ENCODE data around the gene RFTN1. TPM values are rescaled to one million over a fixed set of nuclear protein-coding genes. Genes with fewer than 3 reads are reported as not detected.

RFTN1 gene
- total RNA-seq, 3 donors from 2014 or later: 6.9 to 12.6 (median 9.7) TPM

GRCh38 chr3:16511681-16512434 is 1.6 kb downstream of the RFTN1 start:
- H3K4me1 ChIP-seq (ENCODE audit: low read depth): peaks cover 4% of the 10 kb centered on the region
- H3K4me3 ChIP-seq: no peak overlapping the region
- ATAC-seq: peak; percentile 71
- intact Hi-C loops (cut with DNase I, micrococcal nuclease): no loop called here
- H3K36me3 ChIP-seq (ENCODE audit: low read depth): no peaks in the 10 kb centered on the region
- TF ChIP-seq CTCF (IDR thresholded peaks at IDR 0.05): no peak
- peak; percentile 55 to 77 (median 64) for DNase-seq
- H3K9me3 ChIP-seq: no peaks in the 10 kb centered on the region

- H3K9me3 ChIP-seq: no peaks in the 10 kb centered on the region
- DNase-seq (no peak), ATAC-seq (no peak)
- H3K36me3 ChIP-seq (ENCODE audit: low read depth): no peaks in the 10 kb centered on the region
- H3K4me3 ChIP-seq: no peak overlapping the region
- intact Hi-C loops (cut with DNase I, micrococcal nuclease): no loop called here
- TF ChIP-seq CTCF (IDR thresholded peaks at IDR 0.05): no peak
- peaks cover 4% of the 10 kb centered on the region for H3K4me1 ChIP-seq (ENCODE audit: low read depth)
These were observed 2.7 kb downstream of the RFTN1 start for GRCh38 chr3:16510620-16511319.

GRCh38 chr3:16509721-16510619 is 3.5 kb downstream of the RFTN1 start:
- intact Hi-C loops (cut with DNase I, micrococcal nuclease): no loop called here
- H3K4me3 ChIP-seq: no peak overlapping the region
- H3K4me1 ChIP-seq (ENCODE audit: low read depth): peaks cover 4% of the 10 kb centered on the region
- no peaks in the 10 kb centered on the region for H3K36me3 ChIP-seq (ENCODE audit: low read depth)
- TF ChIP-seq CTCF (IDR thresholded peaks at IDR 0.05): no peak
- ATAC-seq (no peak), DNase-seq (no peak)
- H3K9me3 ChIP-seq: no peaks in the 10 kb centered on the region

GRCh38 chr3:16508591-16508995 is 4.9 kb downstream of the RFTN1 start:
- no peak for ATAC-seq
- no peak overlapping the region for H3K4me3 ChIP-seq
- H3K36me3 ChIP-seq (ENCODE audit: low read depth): no peaks in the 10 kb centered on the region
- intact Hi-C loops (cut with DNase I, micrococcal nuclease): no loop called here
- H3K9me3 ChIP-seq: no peaks in the 10 kb centered on the region
- peaks cover 5% of the 10 kb centered on the region for H3K4me1 ChIP-seq (ENCODE audit: low read depth)
- no peak for TF ChIP-seq CTCF (IDR thresholded peaks at IDR 0.05)
- no peak for DNase-seq

GRCh38 chr3:16508243-16508578 is 5.3 kb downstream of the RFTN1 start:
- Histone ChIP-seq H3K9me3 (no peaks in the 10 kb centered on the region), H3K36me3 (ENCODE audit: low read depth) (no peaks in the 10 kb centered on the region), H3K4me1 (ENCODE audit: low read depth) (peaks cover 4% of the 10 kb centered on the region), H3K4me3 (no peak overlapping the region)
- ATAC-seq (no peak), DNase-seq (no peak)
- no peak for TF ChIP-seq CTCF (IDR thresholded peaks at IDR 0.05)
- intact Hi-C loops (cut with DNase I, micrococcal nuclease): no loop called here

All from mucosa of descending colon (tissue), 3 donors.